IMR-90 (cell line): ENCODE measurements around the gene UNC13A. TPM values are rescaled to one million over a fixed set of nuclear protein-coding genes. Genes with fewer than 3 reads are reported as not detected.

Experiments
- ATAC-seq: fragments of 200-7000 bp; cut with Tn5 transposase; 2 replicates; pipeline ENCODE4 v1.9.1; 2020; ENCODE audit warnings: low read depth, mild to moderate bottlenecking, moderate library complexity
- BruUV-seq: library from RNA; stranded (reverse); fragments of 400-500 nt; replicated peaks from 2 replicates; lab custom pipeline; 2021; lab: Mats Ljungman, UMichigan
- CTCF ChIA-PET: fragments of 300-600 bp; formaldehyde crosslinking; extraction: SDS; loops from one replicate; lab custom pipeline; 2021; ENCODE audit warnings: antibody characterized with exemption; lab: Yijun Ruan, JAX
- POLR2A ChIA-PET: fragments of 300-600 bp; sonication (Branson Sonifier 250); formaldehyde crosslinking; loops from one replicate; lab custom pipeline; 2022; ENCODE audit warnings: antibody characterized with exemption; ENCODE audit not compliant: unreplicated experiment; lab: Charles Lee
- DNase-seq: peaks from one replicate; pipeline ENCODE4 v3.0.0; 2013
- H2AFZ ChIP-seq: replicated peaks from 2 replicates; pipeline ENCODE3; 2013; ENCODE audit warnings: low read length, mild to moderate bottlenecking; ENCODE audit not compliant: poor library complexity
- H2AK5ac ChIP-seq: 2 replicates; pipeline ENCODE4 v1.6.1; 2013; ENCODE audit warnings: low read depth, low read length, inconsistent platforms
- H2AK9ac ChIP-seq: replicated peaks from 2 replicates; pipeline ENCODE3; 2013; ENCODE audit warnings: mild to moderate bottlenecking, low read depth, low read length, moderate library complexity; ENCODE audit not compliant: poor library complexity
- H2BK120ac ChIP-seq: 2 replicates; pipeline ENCODE4 v1.6.1; 2013; ENCODE audit warnings: low read depth, low read length, inconsistent platforms
- H2BK15ac ChIP-seq: 3 replicates; pipeline ENCODE4 v1.6.1; 2013; ENCODE audit warnings: low read depth, low read length, inconsistent platforms
- H2BK20ac ChIP-seq: 2 replicates; pipeline ENCODE4 v1.6.1; 2013; ENCODE audit warnings: low read depth, mild to moderate bottlenecking, inconsistent platforms, low read length, moderate library complexity
- H2BK5ac ChIP-seq: 2 replicates; pipeline ENCODE4 v1.6.1; 2013; ENCODE audit warnings: mild to moderate bottlenecking, low read depth, low read length, inconsistent platforms; ENCODE audit not compliant: poor library complexity, severe bottlenecking
- H3K14ac ChIP-seq: replicated peaks from 2 replicates; pipeline ENCODE4 v1.6.1; 2013; ENCODE audit warnings: low read depth, low read length, inconsistent platforms
- H3K18ac ChIP-seq: 2 replicates; pipeline ENCODE4 v1.6.1; 2013; ENCODE audit warnings: low read depth, low read length, control low read depth
- H3K23ac ChIP-seq: 2 replicates; pipeline ENCODE4 v1.6.1; 2013; ENCODE audit warnings: low read depth, low read length, inconsistent platforms
- H3K27ac ChIP-seq: 2 replicates; pipeline ENCODE4 v1.5.1; 2013; ENCODE audit warnings: mild to moderate bottlenecking, control low read depth, low read length; ENCODE audit not compliant: insufficient read depth
- H3K27me3 ChIP-seq: 2 replicates; pipeline ENCODE4 v1.6.1; 2013; ENCODE audit warnings: low read length; ENCODE audit not compliant: control insufficient read depth, insufficient read depth
- H3K36me3 ChIP-seq: 2 replicates; pipeline ENCODE4 v1.6.1; 2013; ENCODE audit warnings: low read length, mixed read lengths; ENCODE audit not compliant: control insufficient read depth, insufficient read depth
- H3K4ac ChIP-seq: 2 replicates; pipeline ENCODE4 v1.6.1; 2013; ENCODE audit warnings: low read depth, low read length, inconsistent platforms
- H3K4me1 ChIP-seq: 2 replicates; pipeline ENCODE4 v1.6.1; 2013; ENCODE audit warnings: low read length, mixed read lengths; ENCODE audit not compliant: control insufficient read depth, insufficient read depth
- H3K4me2 ChIP-seq: 2 replicates; pipeline ENCODE4 v1.6.1; 2013; ENCODE audit warnings: low read depth, mild to moderate bottlenecking, control low read depth, low read length, moderate library complexity
- H3K4me3 ChIP-seq: 2 replicates; pipeline ENCODE4 v1.5.1; 2013; ENCODE audit warnings: low read depth, mild to moderate bottlenecking, control low read depth, low read length, moderate library complexity; ENCODE audit not compliant: insufficient read depth
- H3K56ac ChIP-seq: 2 replicates; pipeline ENCODE4 v1.6.1; 2013; ENCODE audit warnings: low read length, inconsistent platforms; ENCODE audit not compliant: insufficient read depth; ENCODE audit errors: extremely low read depth
- H3K79me1 ChIP-seq, 2 experiments: 2 replicates each; pipeline ENCODE4 v1.6.1; 2013; ENCODE audit warnings: low read length in 2 of 2, inconsistent platforms in 1 of 2, low read depth in 1 of 2
- H3K9ac ChIP-seq: 2 replicates; pipeline ENCODE4 v1.6.1; 2013; ENCODE audit warnings: low read depth, low read length, control low read depth
- H3K9me1 ChIP-seq: 2 replicates; pipeline ENCODE4 v1.6.1; 2013; ENCODE audit warnings: low read length, inconsistent platforms; ENCODE audit not compliant: insufficient read depth
- H3K9me3 ChIP-seq: 2 replicates; pipeline ENCODE4 v1.6.1; 2013; ENCODE audit warnings: low read length; ENCODE audit not compliant: control insufficient read depth, insufficient read depth
- H4K20me1 ChIP-seq: 2 replicates; pipeline ENCODE4 v1.6.1; 2013; ENCODE audit warnings: low read length, inconsistent platforms; ENCODE audit not compliant: insufficient read depth
- H4K5ac ChIP-seq: 2 replicates; pipeline ENCODE4 v1.6.1; 2013; ENCODE audit warnings: mild to moderate bottlenecking, low read depth, low read length, control low read depth
- H4K8ac ChIP-seq, 2 experiments: 2 replicates each; pipeline ENCODE4 v1.6.1; 2013; ENCODE audit warnings: low read depth in 2 of 2, low read length in 2 of 2, control low read depth in 1 of 2, inconsistent platforms in 1 of 2
- H4K91ac ChIP-seq: 2 replicates; pipeline ENCODE4 v1.6.1; 2013; ENCODE audit warnings: low read depth, low read length, inconsistent platforms; ENCODE audit not compliant: insufficient read depth
- CEBPB ChIP-seq: IDR thresholded peaks from 2 replicates; pipeline ENCODE4 v1.6.1; 2012; ENCODE audit warnings: low read depth, low read length, improper control_type of control experiment
- CTCF ChIP-seq: conservative IDR thresholded peaks from 2 replicates; pipeline ENCODE4 v1.5.1; 2012; ENCODE audit warnings: mild to moderate bottlenecking, low read depth, low read length, improper control_type of control experiment
- FOS ChIP-seq: fragments of 150-350 bp; IDR thresholded peaks from 2 replicates; pipeline ENCODE4 v1.6.1; 2016; ENCODE audit warnings: low read depth, low read length
- MAFK ChIP-seq: IDR thresholded peaks from 2 replicates; pipeline ENCODE4 v1.6.1; 2012; ENCODE audit warnings: low read depth, low read length, improper control_type of control experiment
- MAZ ChIP-seq: IDR thresholded peaks from 2 replicates; pipeline ENCODE4 v1.6.1; 2012; ENCODE audit warnings: low read depth, mild to moderate bottlenecking, low read length, improper control_type of control experiment, moderate library complexity, borderline replicate concordance
- NFE2L2 ChIP-seq: fragments of 150-350 bp; IDR thresholded peaks from 2 replicates; pipeline ENCODE4 v1.6.1; 2016; ENCODE audit warnings: low read depth, mild to moderate bottlenecking, low read length
- POLR2A ChIP-seq: IDR thresholded peaks from 2 replicates; pipeline ENCODE4 v1.6.1; 2012; ENCODE audit warnings: mild to moderate bottlenecking, low read depth, low read length
- RCOR1 ChIP-seq: IDR thresholded peaks from 2 replicates; pipeline ENCODE4 v1.6.1; 2012; ENCODE audit warnings: mild to moderate bottlenecking, low read length, improper control_type of control experiment; ENCODE audit not compliant: insufficient replicate concordance
- SMC3 ChIP-seq: fragments of 150-350 bp; IDR thresholded peaks from 2 replicates; pipeline ENCODE4 v1.6.1; 2016; ENCODE audit warnings: low read depth, mild to moderate bottlenecking, antibody characterized with exemption, low read length, moderate library complexity
- WGBS, 2 experiments: methylation state at CpG; one replicate each; pipeline versions ENCODE4 v1.1.5 to v1.1.7; 2013; ENCODE audit warnings: missing lambda C conversion rate in 2 of 2; ENCODE audit not compliant: insufficient read length in 1 of 2; ENCODE audit errors: extremely low coverage in 2 of 2; 5-methylcytosine and 5-hydroxymethylcytosine counted together
- dilution Hi-C: fragments of 300-500 bp; cut with HindIII; formaldehyde crosslinking; loops from one replicate; pipeline ENCODE4 v1.14.3; 2018; ENCODE audit warnings: low sequenced_read_pairs; ENCODE audit not compliant: unreplicated experiment
- in situ Hi-C: fragments of 300-500 bp; cut with MboI; formaldehyde crosslinking; loops from 3 replicates; pipeline ENCODE4 v1.14.3; 2019; ENCODE audit warnings: low sequenced_read_pairs, inconsistent platforms, mixed read lengths
- intact Hi-C: fragments of 100-400 bp; cut with micrococcal nuclease; formaldehyde crosslinking; loops from 2 replicates; pipeline ENCODE4 v1.10.0; 2022
- polyA plus RNA-seq, 3 experiments: library from polyadenylated mRNA; depleted of rRNA; stranded (reverse); fragments of >200 nt; gene quantifications; 2 replicates each; pipeline ENCODE4 v1.2.3, GENCODE V29; 2012; ENCODE audit warnings: low replicate concordance in 1 of 3
- total RNA-seq: library from RNA; depleted of rRNA; stranded (reverse); fragments of >200 nt; gene quantifications from 2 replicates; pipeline ENCODE4 v1.2.3, GENCODE V29; 2012

UNC13A gene
- total and polyA plus RNA-seq, 2 of the 4 experiments (the other 2 are of a cell fraction), result 0.18 to 0.22 TPM

- TF ChIP-seq CTCF (no peak), FOS (no peak), RCOR1 (no peak), MAZ (no peak), POLR2A (no peak), NFE2L2 (no peak), CEBPB (no peak), SMC3 (no peak), MAFK (no peak)
- no peaks in the 10 kb centered on the region for H3K9me3 ChIP-seq
- no peaks in the 10 kb centered on the region for H3K27me3 ChIP-seq
- H2BK15ac ChIP-seq, result no peak overlapping the region; the same call in 2 of the 3 replicates
- intact Hi-C loops (no loop called here), dilution Hi-C loops (no loop called here), in situ Hi-C loops (no loop called here)
- peaks cover 7% of the 10 kb centered on the region for H3K4me1 ChIP-seq
- ATAC-seq (no peak), DNase-seq (no peak)
- no peak overlapping the region for H2BK20ac ChIP-seq
- H3K56ac ChIP-seq, result no peak overlapping the region
- H3K14ac ChIP-seq, result peak overlapping the region; percentile 58; the same call in 1 of the 2 replicates
- H2AFZ ChIP-seq, result no peak overlapping the region
- no peak overlapping the region for H2BK5ac ChIP-seq
- peaks cover 3% of the 10 kb centered on the region for H4K20me1 ChIP-seq
- H3K4me2 ChIP-seq, result no peak overlapping the region
- BruUV-seq, result no TSS peak
- H4K8ac ChIP-seq, result no peak overlapping the region
- H3K9ac ChIP-seq, result no peak overlapping the region
- peaks cover 48% of the 10 kb centered on the region for H3K36me3 ChIP-seq
- ChIA-PET CTCF (no interaction called here), POLR2A (no interaction called here)
- WGBS, 2 experiments, result 89% methylated on average over 3 of the region's 6 CpGs; no CpG with 5 or more reads in 1 of the 2 experiments
- H3K27ac ChIP-seq, result no peak overlapping the region
- H3K9me1 ChIP-seq, result no peaks in the 10 kb centered on the region
- no peak overlapping the region for H3K4ac ChIP-seq
- no peak overlapping the region for H3K18ac ChIP-seq
- H4K5ac ChIP-seq, result no peak overlapping the region
- no peak overlapping the region for H2AK9ac ChIP-seq
- H3K4me3 ChIP-seq, result no peak overlapping the region
- no peak overlapping the region for H4K91ac ChIP-seq
- no peak overlapping the region for H2AK5ac ChIP-seq
- peak overlapping the region; percentile 74; the same call in 1 of the 2 replicates for H3K23ac ChIP-seq
- peaks cover 10 to 37% of the 10 kb centered on the region in 2 experiments for H3K79me1 ChIP-seq
- H2BK120ac ChIP-seq, result no peak overlapping the region
Observed at GRCh38 chr19:17564781-17565180, 123.4 kb downstream of the UNC13A start.
